22Rv1 (cell line): ENCODE measurements around the gene KRT84.

Source experiments
- CTCF ChIP-seq: fragments of 450-650 bp; IDR thresholded peaks from 2 replicates; pipeline ENCODE4 v1.5.1; 2017; ENCODE audit warnings: mild to moderate bottlenecking
- ZFX ChIP-seq: fragments of 450-650 bp; IDR thresholded peaks from 2 replicates; pipeline ENCODE4 v1.6.1; 2017; ENCODE audit warnings: antibody characterized with exemption, borderline replicate concordance

GRCh38 chr12:52434081-52434733, 48.8 kb upstream of the KRT84 start, which contains the start of gene KRT75:
- TF ChIP-seq CTCF (no peak), ZFX (no peak)
